Stimulated activated CD4-positive, alpha-beta T cell treated with anti-CD3 and anti-CD28 coated beads, Interleukin-1b, Interleukin-23, amount 100 ng/mL, for 24 hours (primary cell): ENCODE measurements around the gene WDR35.
A peak's percentile ranks its signal among the peaks of the same experiment; 100 is the strongest.
"Not testable (repeated sequence)": the region's sequence is repeated elsewhere in the genome, so short reads cannot be mapped to it uniquely, and the experiment has no call there.

Experiments
- DNase-seq, 4 experiments: peaks; one replicate each; pipeline ENCODE4 v3.0.0-alpha.2; 2020; ENCODE audit warnings: low read depth in 4 of 4, low spot score in 1 of 4

The WDR35 gene

GRCh38 chr2:19942199-19942598, 47.7 kb downstream of the WDR35 start:
- no peak for DNase-seq

DNA sequence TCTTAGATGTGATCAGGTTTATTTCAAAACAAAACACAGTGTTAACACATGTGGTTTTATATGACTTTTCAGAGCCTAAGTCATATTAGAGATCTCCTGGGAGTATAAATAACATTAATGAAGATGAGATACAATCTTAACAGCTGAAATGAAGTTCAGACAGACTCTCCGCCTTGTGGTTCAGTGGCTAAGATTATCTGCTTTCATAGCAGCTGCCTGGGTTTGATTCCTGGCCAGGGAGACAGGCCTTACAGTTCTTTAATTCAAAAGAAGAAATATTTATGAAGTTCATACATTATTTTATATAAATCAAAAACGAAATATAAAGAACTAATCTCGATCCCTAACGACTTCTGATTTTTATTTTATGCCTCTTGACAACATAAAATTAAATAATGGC, 52.9 kb downstream of the WDR35 start:
- DNase-seq: no peak

GRCh38 chr2:19936203-19936602, 53.7 kb downstream of the WDR35 start:
- no peak for DNase-seq

DNA sequence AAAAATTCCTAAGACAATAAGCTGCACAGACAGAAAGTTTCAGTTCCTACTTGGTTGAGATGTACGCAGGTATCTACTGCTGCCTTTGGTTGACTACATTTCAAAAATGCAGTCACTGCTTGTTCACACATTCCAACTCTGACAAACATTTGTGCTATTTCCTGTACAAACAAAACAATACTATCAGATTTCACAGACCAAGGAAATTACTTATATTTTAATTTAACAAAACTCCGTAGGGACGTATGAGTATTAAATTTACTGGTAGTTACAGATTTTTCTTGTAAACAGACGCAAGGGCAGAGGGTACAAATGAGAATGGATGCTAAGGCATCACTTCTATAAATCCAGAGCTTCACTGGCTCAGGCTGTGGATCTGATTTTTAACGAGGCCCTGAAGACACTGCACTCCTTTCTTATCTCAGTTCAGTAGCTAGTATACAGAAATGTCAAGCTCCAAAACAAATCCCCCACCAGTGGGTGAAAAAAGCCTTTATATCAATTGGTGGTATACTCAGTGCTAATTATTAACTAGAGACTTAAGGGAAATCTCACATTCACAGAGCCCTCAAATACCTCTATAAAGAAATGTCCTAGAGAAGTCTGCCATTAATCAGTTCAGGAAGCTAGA, 56.4 kb downstream of the WDR35 start:
- no peak for DNase-seq

DNA sequence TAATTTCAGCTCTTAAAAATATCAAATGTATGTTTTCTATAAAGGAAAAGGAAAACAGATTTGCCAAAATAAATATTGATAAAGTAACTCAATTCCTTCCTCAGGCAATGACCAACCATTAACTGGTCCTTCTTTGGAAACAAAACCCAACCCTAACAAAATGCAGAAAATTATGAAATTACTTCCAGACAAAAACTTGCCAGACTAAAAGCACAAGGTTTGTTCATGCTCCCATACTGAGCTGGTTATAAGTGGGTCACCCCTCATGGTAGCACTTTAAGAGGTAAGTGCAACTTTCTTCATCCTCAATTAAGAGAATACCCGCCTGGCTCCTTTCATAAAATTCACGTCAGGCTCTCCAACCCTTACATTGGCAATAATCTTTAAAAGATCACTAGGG, 57.0 kb downstream of the WDR35 start:
- DNase-seq: no peak

DNA sequence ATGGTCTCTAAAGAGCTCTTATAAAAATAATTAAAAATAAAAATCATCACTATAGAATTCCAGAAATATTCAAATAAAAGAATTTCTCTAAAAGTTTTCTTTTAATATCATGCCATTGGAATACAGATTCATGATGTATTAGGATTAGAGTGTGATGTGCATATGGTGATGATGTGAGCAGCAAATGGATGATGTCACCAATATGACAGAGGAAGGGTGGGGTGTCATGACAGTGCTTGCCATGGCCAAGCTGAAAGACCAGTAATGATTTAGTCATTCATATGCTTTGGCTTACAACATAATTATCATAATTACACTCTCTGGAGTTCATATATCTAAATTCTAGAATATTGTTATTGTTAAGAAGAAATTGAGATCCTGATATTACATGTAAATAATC, 60.7 kb downstream of the WDR35 start:
- no peak for DNase-seq

GRCh38 chr2:19927816-19928215, 62.1 kb downstream of the WDR35 start:
- DNase-seq: not testable (repeated sequence)

DNA sequence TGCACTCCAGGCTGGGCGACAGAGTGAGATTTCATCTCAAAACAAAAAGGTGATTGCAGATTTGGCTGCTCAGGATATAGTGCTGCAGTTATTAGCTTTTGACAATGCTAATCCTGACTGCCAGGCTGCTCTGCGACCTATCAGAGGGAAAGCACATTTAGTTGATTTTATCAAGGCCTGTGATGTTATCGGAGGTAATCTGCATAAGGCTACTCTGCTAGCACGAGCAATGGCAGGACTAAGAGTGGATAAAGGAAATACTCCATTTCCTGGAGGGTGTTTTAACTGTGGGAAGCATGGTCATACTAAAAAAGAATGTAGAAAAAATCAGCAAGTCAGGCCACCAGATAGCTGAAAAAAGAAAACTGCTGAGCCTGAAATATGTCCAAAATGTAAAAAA, 65.4 kb downstream of the WDR35 start:
- DNase-seq: not testable (repeated sequence)

DNA sequence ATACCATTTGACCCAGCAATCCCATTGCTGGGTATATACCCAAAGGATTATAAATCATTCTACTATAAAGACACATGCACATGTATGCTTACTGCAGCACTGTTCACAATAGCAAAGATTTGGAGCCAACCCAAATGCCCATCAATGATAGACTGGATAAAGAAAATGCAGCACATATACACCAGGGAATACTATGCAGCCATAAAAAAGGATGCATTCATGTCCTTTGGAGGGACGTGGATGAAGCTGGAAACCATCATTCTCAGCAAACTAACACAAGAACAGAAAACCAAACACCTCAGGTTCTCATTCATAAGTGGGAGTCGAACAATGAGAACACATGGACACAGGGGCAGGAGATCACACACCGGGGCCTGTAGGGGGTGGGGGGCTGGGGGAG, 67.7 kb downstream of the WDR35 start:
- not testable (repeated sequence) for DNase-seq

DNA sequence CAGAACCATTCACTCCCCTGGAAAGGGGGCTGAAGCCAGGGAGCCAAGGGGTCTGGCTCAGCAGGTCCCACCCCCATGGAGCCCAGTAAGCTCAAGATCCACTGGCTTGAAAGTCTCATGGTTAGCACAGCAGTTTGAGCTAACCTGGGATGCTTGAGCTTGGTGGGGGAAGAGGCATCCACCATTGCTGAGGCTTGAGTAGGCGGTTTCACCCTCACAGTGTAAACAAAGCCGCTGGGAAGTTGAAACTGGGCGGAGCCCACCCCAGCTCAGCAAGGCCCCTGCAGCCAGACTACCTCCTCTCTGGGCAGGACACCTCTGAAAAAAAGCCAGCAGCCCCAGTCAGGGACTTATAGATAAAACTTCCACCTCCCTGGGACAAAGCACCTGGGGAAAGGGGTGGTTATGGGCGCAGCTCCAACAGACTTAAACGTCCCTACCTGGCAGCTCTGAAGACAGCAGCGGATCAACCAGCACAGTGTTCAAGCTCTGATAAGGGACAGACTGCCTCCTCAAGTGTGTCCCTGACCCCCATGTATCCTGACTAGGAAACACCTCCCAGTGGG, 73.4 kb downstream of the WDR35 start:
- DNase-seq: no peak

DNA sequence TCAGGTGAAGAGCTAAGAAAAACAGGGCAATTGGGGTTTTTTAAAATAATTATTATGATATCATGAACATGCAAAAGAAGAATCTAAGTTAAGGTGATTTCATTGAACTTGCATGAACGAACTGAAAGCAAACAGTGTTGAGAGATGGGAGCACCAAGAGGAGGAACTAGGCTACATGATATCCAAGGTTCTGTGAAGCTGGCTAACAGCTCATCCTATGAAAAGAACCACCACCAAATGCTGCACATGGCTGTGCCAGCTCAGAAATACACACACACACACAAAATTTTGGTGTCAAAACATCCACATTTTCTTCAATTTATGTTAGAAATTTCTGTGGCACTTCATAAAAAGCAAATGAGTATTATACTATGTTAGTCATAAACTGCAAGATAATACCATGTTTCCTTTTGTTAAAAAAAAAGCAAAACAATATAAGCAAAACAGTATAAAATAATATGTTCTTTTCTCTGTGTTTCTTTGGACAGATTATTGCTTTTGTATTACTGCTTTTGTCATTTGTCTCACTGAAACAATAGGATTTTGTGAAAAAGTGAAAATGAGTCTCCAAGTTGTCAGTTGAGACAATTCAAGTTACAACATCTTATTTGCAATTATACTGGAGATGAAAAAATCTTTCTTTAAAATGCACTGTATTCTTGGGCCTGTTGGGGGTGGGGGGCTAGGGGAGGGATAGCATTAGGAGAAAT, 75.5 kb downstream of the WDR35 start:
- DNase-seq: no peak

DNA sequence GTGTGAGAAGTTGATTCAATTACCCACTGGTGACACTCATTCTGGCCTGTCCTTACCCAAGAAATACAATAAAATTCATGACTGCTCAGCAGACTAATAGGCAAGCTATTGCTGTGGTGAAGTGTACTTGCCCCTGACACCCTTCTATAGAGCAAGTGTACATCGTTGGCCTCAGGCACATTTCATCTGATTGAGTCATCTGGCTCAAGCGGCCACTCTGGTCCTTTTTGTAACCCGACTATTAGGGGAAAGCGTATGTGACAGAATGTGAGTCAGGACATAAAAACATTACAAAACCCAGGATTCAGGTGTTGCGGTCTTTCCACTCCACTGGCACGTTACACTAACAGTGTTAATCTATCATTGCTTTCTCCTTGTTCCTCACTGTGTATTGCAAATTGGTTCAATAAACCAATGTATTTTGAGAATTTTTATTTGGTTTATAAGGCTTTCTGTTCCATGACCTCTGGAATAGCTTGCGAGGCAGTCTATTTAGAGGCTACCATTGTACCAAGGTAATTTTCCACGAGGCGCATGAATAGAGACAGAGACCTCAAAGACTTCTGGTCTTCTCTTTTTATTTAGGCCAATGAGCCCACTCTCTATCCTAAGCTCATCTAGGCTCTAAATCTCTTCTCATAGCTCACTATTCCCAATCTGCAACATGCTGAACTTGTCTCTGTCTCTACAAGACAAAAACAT, 77.9 kb downstream of the WDR35 start:
- DNase-seq: no peak

- no peak for DNase-seq
These were observed 87.6 kb downstream of the WDR35 start for GRCh38 chr2:19902216-19902740.

- DNase-seq: peak; percentile 83 to 88 (median 84)
These were observed 88.3 kb downstream of the WDR35 start, which contains the start of gene TTC32 for GRCh38 chr2:19901442-19902215. Gene TTC32, minus strand, starts transcription at chr2:19901983. Its CDS starts 129 bp downstream, at chr2:19901854.

DNA sequence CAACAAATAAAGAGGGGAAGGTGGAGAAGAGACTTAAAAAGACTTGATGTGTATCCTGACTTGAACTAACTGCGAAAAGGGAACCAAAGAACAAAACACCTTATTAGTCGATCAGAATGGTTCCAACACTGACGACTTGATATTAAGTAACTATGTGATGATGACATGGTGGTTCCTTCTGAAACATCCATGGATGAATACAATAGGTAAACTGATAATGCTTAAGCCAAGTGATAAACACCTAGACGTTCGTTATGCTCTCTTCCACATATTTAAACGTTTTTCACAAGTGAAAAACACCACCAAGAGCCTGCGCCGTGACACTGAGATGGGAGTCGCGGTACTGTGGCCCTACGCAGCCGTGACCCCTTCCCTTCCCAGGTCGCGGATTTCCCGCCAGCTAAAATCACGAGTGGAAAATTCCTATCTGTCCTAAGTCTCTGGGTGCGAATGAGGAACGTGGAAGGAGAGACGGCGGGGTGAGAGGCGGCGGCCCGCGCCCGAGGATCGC, 88.9 kb downstream of the WDR35 start:
- no peak for DNase-seq

- DNase-seq: no peak
These were observed 89.6 kb downstream of the WDR35 start for GRCh38 chr2:19899985-19900930.

- DNase-seq: no peak
These were observed 91.1 kb downstream of the WDR35 start for GRCh38 chr2:19898592-19899329.

DNA sequence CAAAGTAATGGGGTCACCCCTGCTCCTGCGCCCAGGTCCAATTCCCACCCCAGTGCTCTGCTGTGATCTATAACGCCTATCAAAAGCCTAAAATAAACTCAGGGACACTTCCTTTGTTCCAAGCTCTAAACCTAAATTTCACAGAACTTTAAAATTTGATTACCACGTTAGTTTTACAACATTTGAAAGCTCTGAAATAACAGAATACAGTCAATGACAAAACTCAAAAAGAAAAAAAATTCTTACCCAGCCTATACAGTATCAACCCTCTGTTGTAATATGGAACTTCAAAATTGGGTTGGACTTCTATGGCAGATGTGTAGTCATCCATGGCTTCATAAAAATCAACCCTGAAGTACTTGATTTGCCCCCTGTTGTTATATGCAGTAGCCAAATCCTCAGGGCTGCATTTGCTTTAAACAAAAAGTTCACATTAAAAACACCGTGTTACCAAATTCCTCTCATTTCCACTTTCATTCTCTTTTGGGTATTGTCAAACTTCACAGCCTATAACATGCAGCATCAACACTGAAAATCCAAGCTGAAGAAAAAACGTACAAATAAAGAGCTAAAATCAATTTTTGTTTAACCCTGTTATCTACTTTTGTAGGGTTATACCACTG, 92.2 kb downstream of the WDR35 start:
- no peak for DNase-seq
